ENCODE data around the gene ADH6.
"Not testable (repeated sequence)": the region's sequence is repeated elsewhere in the genome, so short reads cannot be mapped to it uniquely, and the experiment has no call there.

The ADH6 gene

GRCh38 chr4:99219072-99219471, at the start of gene ADH6:
TSS of gene ADH6 (minus strand) at chr4:99219246. CDS start at chr4:99219152, 94 bp downstream.
- DNase-seq: no peak

GRCh38 chr4:99264927-99265326, 45.9 kb upstream of the ADH6 start:
- no peak for DNase-seq

GRCh38 chr4:99252746-99253145, 33.7 kb upstream of the ADH6 start:
- no peak for DNase-seq

- DNase-seq: no peak
These were observed 29.7 kb upstream of the ADH6 start for GRCh38 chr4:99248714-99249113.

- DNase-seq: no peak
These were observed 16.9 kb upstream of the ADH6 start for GRCh38 chr4:99235955-99236354.

GRCh38 chr4:99234331-99235010, 15.4 kb upstream of the ADH6 start:
- no peak for DNase-seq

GRCh38 chr4:99233397-99233796, 14.4 kb upstream of the ADH6 start:
- not testable (repeated sequence) for DNase-seq

- DNase-seq: not testable (repeated sequence)
These were observed 9.7 kb upstream of the ADH6 start for GRCh38 chr4:99228706-99229105.

GRCh38 chr4:99227646-99228045, 8.6 kb upstream of the ADH6 start:
- not testable (repeated sequence) for DNase-seq

- no peak for DNase-seq
These were observed 2.9 kb upstream of the ADH6 start for GRCh38 chr4:99221980-99222379.

GRCh38 chr4:99219479-99219878, 433 bp upstream of the ADH6 start:
- no peak for DNase-seq

- no peak for DNase-seq
These were observed 3.5 kb downstream of the ADH6 start for GRCh38 chr4:99215521-99215920.

GRCh38 chr4:99210789-99211188, 8.3 kb downstream of the ADH6 start:
- no peak for DNase-seq

GRCh38 chr4:99209671-99210070, 9.4 kb downstream of the ADH6 start:
- no peak for DNase-seq

GRCh38 chr4:99208719-99209075, 10.3 kb downstream of the ADH6 start:
- no peak for DNase-seq

- DNase-seq: no peak
These were observed 10.9 kb downstream of the ADH6 start for GRCh38 chr4:99207911-99208718.

- DNase-seq: no peak
These were observed 11.8 kb downstream of the ADH6 start for GRCh38 chr4:99207069-99207743.

GRCh38 chr4:99205153-99205979, 13.7 kb downstream of the ADH6 start:
- DNase-seq: no peak

GRCh38 chr4:99202536-99202935, 16.5 kb downstream of the ADH6 start:
- DNase-seq: no peak

GRCh38 chr4:99202094-99202493, 17.0 kb downstream of the ADH6 start:
- DNase-seq: no peak

GRCh38 chr4:99201690-99202089, 17.4 kb downstream of the ADH6 start:
- no peak for DNase-seq

- no peak for DNase-seq
These were observed 18.9 kb downstream of the ADH6 start for GRCh38 chr4:99200138-99200537.

- DNase-seq: no peak
These were observed 28.7 kb downstream of the ADH6 start for GRCh38 chr4:99190336-99190735.
